Measurements from ENCODE around the gene SCPEP1.

Gene SCPEP1

DNA sequence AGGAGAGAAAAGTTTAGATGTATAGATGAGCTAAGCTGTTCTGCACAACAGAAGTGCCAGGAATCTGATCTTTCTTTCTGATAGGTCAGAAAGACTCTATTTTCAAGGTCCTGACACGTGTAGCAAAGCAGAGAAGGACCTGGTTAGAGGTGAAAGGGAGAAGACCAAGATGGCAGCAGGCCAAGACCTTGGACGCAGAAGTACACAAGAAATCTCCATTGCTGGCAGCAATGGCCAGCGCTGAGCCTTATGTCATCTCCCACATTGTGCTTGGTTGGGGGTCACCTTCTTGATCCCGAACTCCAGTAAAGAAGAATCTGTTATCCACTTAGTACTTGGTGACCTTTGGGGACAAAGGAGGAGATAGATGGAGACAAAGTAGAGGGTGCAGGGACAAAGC, 65.3 kb downstream of the SCPEP1 start:
- Histone ChIP-seq H3K27ac (no peak overlapping the region), H3K9me3 (ENCODE audit: severe bottlenecking) (no peaks in the 10 kb centered on the region), H3K4me3 (ENCODE audit: low read depth, low read length) (no peak overlapping the region), H3K36me3 (no peaks in the 10 kb centered on the region), H3K27me3 (ENCODE audit: insufficient read depth, low read depth, severe bottlenecking) (no peaks in the 10 kb centered on the region)
- TF ChIP-seq, protein P1, sequence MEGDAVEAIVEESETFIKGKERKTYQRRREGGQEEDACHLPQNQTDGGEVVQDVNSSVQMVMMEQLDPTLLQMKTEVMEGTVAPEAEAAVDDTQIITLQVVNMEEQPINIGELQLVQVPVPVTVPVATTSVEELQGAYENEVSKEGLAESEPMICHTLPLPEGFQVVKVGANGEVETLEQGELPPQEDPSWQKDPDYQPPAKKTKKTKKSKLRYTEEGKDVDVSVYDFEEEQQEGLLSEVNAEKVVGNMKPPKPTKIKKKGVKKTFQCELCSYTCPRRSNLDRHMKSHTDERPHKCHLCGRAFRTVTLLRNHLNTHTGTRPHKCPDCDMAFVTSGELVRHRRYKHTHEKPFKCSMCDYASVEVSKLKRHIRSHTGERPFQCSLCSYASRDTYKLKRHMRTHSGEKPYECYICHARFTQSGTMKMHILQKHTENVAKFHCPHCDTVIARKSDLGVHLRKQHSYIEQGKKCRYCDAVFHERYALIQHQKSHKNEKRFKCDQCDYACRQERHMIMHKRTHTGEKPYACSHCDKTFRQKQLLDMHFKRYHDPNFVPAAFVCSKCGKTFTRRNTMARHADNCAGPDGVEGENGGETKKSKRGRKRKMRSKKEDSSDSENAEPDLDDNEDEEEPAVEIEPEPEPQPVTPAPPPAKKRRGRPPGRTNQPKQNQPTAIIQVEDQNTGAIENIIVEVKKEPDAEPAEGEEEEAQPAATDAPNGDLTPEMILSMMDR (IDR thresholded peaks at IDR 0.05; ENCODE audit: low read depth, low read length), result no peak
- no peak for DNase-seq

DNA sequence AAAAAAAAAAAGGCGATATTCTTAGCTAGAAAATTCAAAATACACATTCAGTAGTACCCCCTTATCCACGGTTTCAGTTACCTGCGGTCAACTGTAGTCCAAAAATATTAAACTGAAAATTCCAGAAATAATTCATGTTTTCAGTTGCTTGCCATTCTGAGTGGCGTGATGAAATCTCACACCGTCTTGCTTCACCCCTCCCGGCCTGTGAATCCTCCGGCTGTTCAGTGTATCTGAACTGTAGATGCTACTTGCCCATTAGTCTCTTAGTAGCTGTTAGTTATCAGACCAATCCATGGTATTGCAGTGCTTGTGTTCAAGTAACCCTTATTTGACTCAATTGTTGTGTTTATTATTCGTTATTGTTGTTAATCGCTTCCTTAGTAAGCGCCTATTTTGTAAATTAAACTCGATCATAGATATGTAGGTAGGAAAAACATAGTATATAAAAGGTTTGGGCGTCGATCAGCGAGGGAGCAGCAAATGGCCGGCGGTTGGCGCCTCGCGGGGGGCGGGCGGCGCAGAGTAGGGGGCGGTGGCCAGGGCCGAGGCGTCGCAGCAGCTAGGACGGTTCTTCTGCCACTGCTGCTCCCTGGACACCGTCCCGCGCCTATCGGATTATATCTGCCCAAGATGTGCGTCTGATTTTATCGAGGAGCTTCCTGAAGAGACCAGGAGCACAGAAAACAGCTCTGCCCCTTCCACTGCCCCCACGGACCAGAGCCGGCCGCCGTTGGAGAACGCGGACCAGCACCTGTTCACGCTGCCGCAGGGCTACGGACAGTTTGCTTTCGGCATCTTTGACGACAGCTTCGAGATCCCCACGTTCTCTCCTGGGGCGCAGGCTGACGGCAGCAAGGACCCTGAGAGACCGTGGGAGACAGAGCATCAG, 67.3 kb downstream of the SCPEP1 start:
- Histone ChIP-seq H3K9me3 (ENCODE audit: severe bottlenecking) (no peaks in the 10 kb centered on the region), H3K27me3 (ENCODE audit: insufficient read depth, low read depth, severe bottlenecking) (no peaks in the 10 kb centered on the region), H3K27ac (no peak overlapping the region), H3K36me3 (no peaks in the 10 kb centered on the region), H3K4me3 (ENCODE audit: low read depth, low read length) (no peak overlapping the region)
- DNase-seq, result no peak
- TF ChIP-seq, protein P1 (IDR thresholded peaks at IDR 0.05; ENCODE audit: low read depth, low read length), result no peak

DNA sequence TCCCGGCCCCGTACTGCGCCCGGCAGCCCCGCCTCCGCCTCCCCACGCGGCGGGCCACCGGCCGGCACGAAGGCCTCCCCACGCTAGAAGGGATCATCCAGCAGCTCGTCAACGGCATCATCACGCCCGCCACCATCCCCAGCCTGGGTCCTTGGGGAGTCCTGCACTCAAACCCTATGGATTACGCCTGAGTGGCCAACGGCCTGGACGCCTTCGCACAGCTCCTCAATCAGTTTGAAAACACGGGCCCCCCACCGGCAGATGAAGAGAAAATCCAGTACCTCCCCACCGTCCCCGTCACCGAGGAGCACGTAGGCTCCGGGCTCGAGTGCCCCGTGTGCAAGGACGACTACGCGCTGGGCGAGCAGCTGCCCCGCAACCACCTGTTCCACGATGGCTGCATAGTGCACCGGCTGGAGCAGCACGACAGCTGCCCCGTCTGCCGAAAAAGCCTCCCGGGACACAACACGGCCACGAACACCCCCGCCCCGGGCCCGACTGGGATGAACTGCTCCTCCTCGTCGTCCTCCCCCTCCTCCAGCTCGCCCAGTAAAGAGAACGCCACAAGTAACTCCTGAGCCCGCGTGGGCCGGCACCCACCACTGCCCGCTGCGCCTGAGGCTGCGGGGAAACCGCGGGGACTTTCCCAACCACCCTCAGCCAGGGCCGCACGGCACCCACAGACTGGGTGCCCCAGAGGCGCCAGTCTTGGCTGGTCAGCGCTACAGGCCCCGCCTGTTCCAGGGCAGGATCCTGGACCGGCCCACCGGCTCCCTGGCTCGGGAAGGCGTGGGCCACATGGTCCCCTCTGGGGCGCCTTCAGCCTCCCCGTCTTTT, 68.2 kb downstream of the SCPEP1 start:
- Histone ChIP-seq H3K27ac (no peak overlapping the region), H3K9me3 (ENCODE audit: severe bottlenecking) (no peaks in the 10 kb centered on the region), H3K27me3 (ENCODE audit: insufficient read depth, low read depth, severe bottlenecking) (no peaks in the 10 kb centered on the region), H3K4me3 (ENCODE audit: low read depth, low read length) (no peak overlapping the region), H3K36me3 (no peaks in the 10 kb centered on the region)
- no peak for DNase-seq
- TF ChIP-seq, protein P1 (IDR thresholded peaks at IDR 0.05; ENCODE audit: low read depth, low read length), result no peak

DNA sequence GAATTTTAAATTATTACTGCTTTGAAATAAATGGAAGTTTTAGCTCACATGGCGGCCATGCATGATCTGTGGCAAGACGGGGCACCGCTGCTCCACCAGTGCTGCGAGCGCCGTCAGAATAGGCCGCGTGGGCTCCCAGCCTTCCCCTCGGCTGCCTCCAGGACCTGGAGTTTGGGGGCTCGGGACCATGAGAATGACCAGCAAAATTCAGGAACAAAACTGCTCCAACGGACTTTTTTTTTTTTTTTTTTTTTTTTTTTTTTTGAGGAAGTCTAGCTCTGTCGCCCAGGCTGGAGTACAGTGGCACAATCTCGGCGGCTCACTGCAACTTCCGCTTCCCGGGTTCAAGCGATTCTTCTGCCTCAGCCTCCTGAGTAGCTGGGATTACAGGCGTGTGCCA, 68.8 kb downstream of the SCPEP1 start:
- H3K27ac ChIP-seq, result no peak overlapping the region
- DNase-seq, result no peak
- no peak overlapping the region for H3K4me3 ChIP-seq (ENCODE audit: low read depth, low read length)
- no peaks in the 10 kb centered on the region for H3K36me3 ChIP-seq
- no peaks in the 10 kb centered on the region for H3K27me3 ChIP-seq (ENCODE audit: insufficient read depth, low read depth, severe bottlenecking)
- TF ChIP-seq, protein P1 (IDR thresholded peaks at IDR 0.05; ENCODE audit: low read depth, low read length), result no peak
- no peaks in the 10 kb centered on the region for H3K9me3 ChIP-seq (ENCODE audit: severe bottlenecking)

DNA sequence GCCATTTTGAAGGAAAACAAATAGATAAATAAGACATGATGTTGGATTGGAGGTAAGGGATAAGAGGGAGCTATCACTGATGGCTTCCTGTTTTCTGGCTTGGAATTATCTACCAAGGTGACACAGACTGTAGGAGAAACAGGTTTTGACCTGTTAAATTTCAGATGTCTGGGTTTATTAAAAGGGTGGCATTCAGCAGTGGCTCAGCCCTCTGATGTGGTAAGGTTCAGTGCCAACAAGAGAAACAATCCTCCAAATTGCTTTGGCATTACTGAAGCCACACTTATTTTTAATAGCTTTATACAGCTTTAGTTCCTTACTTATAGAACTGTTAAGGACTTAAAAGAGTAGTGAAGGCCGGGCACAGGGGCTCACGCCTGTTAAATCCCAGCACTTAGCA, 70.2 kb downstream of the SCPEP1 start:
- H3K27me3 ChIP-seq (ENCODE audit: insufficient read depth, low read depth, severe bottlenecking), result no peaks in the 10 kb centered on the region
- H3K4me3 ChIP-seq (ENCODE audit: low read depth, low read length), result no peak overlapping the region
- no peaks in the 10 kb centered on the region for H3K9me3 ChIP-seq (ENCODE audit: severe bottlenecking)
- TF ChIP-seq, protein P1 (IDR thresholded peaks at IDR 0.05; ENCODE audit: low read depth, low read length), result no peak
- H3K36me3 ChIP-seq, result no peaks in the 10 kb centered on the region
- no peak for DNase-seq
- H3K27ac ChIP-seq, result no peak overlapping the region

All from WERI-Rb-1 (cell line).